AG04450 (cell line): ENCODE results near the gene ICAM5. TPM values are rescaled to one million over a fixed set of nuclear protein-coding genes. Genes with fewer than 3 reads are reported as not detected.

ENCODE experiments used
- CTCF ChIA-PET: fragments of 300-600, 350-600 bp; formaldehyde crosslinking; extraction: SDS; loops from one replicate; lab custom pipeline; 2022; ENCODE audit warnings: antibody characterized with exemption, inconsistent platforms; lab: Charles Lee
- POLR2A ChIA-PET: fragments of 350-600 bp; formaldehyde crosslinking; extraction: SDS; loops from one replicate; lab custom pipeline; 2021; ENCODE audit warnings: antibody characterized with exemption, inconsistent platforms; lab: Yijun Ruan, JAX
- DNase-seq: peaks from one replicate; pipeline ENCODE4 v3.0.0-alpha.2; 2011; ENCODE audit warnings: low read depth, low spot score
- H3K27ac ChIP-seq: one replicate; pipeline ENCODE4 v1.5.1; 2012; ENCODE audit warnings: low read depth, low read length, control low read depth
- H3K27me3 ChIP-seq: one replicate; pipeline ENCODE4 v1.6.0; 2012; ENCODE audit warnings: low read length; ENCODE audit not compliant: control insufficient read depth, insufficient read depth
- H3K4me3 ChIP-seq: 2 replicates; pipeline ENCODE4 v1.5.1; 2011; ENCODE audit warnings: mild to moderate bottlenecking, low read depth, low read length, control low read depth
- H3K9me3 ChIP-seq: 2 replicates; pipeline ENCODE4 v1.5.1; 2012; ENCODE audit warnings: low read length; ENCODE audit not compliant: control insufficient read depth, insufficient read depth
- polyA plus RNA-seq: library from polyadenylated mRNA; depleted of rRNA; stranded (reverse); fragments of >200 nt; gene quantifications from 2 replicates; pipeline ENCODE4 v1.2.3, GENCODE V29; 2011
- TF ChIP-seq, protein P1 (sequence below): IDR thresholded peaks from 2 replicates; pipeline ENCODE4 v1.5.1; 2011; ENCODE audit warnings: low read depth, low read length, control low read depth, inconsistent platforms

The ICAM5 gene
- polyA plus RNA-seq, 1 experiment, result 3.8 TPM

DNA sequence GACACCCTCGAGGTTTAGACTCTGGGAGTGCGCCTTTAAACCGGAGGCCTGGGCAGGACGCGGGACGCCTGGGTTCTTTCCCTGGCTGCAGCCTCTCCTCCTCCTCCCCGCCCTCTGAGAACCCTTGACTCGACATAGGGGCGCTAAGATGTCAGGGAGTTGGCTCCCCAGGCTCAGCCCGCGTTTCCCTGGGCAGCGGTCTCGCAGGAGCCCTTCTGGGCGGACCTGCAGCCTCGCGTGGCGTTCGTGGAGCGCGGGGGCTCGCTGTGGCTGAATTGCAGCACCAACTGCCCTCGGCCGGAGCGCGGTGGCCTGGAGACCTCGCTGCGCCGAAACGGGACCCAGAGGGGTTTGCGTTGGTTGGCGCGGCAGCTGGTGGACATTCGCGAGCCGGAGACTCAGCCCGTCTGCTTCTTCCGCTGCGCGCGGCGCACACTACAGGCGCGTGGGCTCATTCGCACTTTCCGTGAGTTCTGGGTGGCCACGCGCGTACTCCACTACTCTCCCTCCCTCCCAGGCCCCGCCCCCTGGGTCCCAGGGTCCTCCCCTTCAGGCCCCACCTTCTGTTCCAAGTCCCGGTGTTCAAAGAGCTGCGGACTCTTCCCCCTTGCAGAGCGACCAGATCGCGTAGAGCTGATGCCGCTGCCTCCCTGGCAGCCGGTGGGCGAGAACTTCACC is 1.3 kb downstream of the ICAM5 start:
- ChIA-PET POLR2A (interaction anchor here (0.6 to 4.1 kb wide), 7 partner anchors 10 to 130 kb away, joined by 3 to 25 read pairs (median 5); partner anchors contain the start of genes ICAM1 and RAVER1), CTCF (interaction anchor here (0.5 to 1.1 kb wide), 6 partner anchors 14 to 326 kb away, joined by 3 to 6 read pairs (median 5); no protein-coding TSS in a partner anchor)
- DNase-seq, result no peak
- Histone ChIP-seq H3K27ac (no peak overlapping the region), H3K4me3 (peak overlapping the region; percentile 63), H3K27me3 (peaks cover 8% of the 10 kb centered on the region), H3K9me3 (peaks cover 23% of the 10 kb centered on the region)
- TF ChIP-seq, protein P1, sequence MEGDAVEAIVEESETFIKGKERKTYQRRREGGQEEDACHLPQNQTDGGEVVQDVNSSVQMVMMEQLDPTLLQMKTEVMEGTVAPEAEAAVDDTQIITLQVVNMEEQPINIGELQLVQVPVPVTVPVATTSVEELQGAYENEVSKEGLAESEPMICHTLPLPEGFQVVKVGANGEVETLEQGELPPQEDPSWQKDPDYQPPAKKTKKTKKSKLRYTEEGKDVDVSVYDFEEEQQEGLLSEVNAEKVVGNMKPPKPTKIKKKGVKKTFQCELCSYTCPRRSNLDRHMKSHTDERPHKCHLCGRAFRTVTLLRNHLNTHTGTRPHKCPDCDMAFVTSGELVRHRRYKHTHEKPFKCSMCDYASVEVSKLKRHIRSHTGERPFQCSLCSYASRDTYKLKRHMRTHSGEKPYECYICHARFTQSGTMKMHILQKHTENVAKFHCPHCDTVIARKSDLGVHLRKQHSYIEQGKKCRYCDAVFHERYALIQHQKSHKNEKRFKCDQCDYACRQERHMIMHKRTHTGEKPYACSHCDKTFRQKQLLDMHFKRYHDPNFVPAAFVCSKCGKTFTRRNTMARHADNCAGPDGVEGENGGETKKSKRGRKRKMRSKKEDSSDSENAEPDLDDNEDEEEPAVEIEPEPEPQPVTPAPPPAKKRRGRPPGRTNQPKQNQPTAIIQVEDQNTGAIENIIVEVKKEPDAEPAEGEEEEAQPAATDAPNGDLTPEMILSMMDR, result no peak

DNA sequence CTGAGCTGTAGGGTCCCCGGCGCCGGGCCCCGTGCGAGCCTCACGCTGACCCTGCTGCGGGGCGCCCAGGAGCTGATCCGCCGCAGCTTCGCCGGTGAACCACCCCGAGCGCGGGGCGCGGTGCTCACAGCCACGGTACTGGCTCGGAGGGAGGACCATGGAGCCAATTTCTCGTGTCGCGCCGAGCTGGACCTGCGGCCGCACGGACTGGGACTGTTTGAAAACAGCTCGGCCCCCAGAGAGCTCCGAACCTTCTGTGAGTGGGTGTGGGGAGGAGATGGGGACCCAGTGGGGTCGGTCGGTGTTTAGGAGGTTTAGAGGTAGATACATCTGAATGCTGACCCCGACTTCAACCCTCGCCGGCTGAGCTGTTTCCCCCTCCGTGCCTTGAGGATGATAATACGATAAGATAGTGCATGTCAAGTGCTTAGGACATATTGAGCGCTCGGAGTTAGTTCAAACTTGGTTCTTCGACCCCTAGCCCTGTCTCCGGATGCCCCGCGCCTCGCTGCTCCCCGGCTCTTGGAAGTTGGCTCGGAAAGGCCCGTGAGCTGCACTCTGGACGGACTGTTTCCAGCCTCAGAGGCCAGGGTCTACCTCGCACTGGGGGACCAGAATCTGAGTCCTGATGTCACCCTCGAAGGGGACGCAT is 1.9 kb downstream of the ICAM5 start:
- peak overlapping the region; percentile 11 for H3K27ac ChIP-seq
- peaks cover 24% of the 10 kb centered on the region for H3K9me3 ChIP-seq
- no peak for DNase-seq
- CTCF ChIA-PET, result interaction anchor here (0.5 to 1.1 kb wide), 6 partner anchors 15 to 327 kb away, joined by 3 to 6 read pairs (median 5); no protein-coding TSS in a partner anchor
- TF ChIP-seq, protein P1, result no peak
- H3K27me3 ChIP-seq, result peaks cover 8% of the 10 kb centered on the region
- POLR2A ChIA-PET, result interaction anchor here (0.6 to 4.1 kb wide), 7 partner anchors 10 to 129 kb away, joined by 3 to 25 read pairs (median 5); partner anchors contain the start of genes ICAM1 and RAVER1
- H3K4me3 ChIP-seq, result peak overlapping the region; percentile 63

DNA sequence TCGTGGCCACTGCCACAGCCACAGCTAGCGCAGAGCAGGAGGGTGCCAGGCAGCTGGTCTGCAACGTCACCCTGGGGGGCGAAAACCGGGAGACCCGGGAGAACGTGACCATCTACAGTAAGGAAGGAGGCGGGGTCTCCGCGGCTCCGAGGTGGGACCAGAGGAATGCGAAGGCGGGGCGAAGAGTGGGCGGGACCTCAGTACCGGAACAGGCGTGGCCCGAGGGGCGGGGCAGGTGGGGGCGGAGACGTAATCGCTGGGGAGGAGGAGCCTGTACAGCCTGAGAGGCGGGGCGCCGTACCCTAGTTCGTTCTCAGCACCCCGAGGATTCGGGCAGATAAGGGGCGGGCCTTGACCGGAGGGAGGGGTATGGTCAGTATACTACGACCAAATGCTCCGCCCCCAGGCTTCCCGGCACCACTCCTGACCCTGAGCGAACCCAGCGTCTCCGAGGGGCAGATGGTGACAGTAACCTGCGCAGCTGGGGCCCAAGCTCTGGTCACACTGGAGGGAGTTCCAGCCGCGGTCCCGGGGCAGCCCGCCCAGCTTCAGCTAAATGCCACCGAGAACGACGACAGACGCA is 2.5 kb downstream of the ICAM5 start:
- H3K9me3 ChIP-seq, result peaks cover 27% of the 10 kb centered on the region
- H3K4me3 ChIP-seq, result peak overlapping the region; percentile 63
- POLR2A ChIA-PET, result interaction anchor here (1.2 to 4.1 kb wide), 3 partner anchors 21 to 41 kb away, joined by 11 to 25 read pairs (median 11); partner anchors contain the start of genes ICAM1 and RAVER1
- TF ChIP-seq, protein P1, result no peak
- peaks cover 8% of the 10 kb centered on the region for H3K27me3 ChIP-seq
- CTCF ChIA-PET, result interaction anchor here (1.1 kb wide), 1 partner anchor 23 kb away, joined by 6 read pairs; no protein-coding TSS in a partner anchor
- no peak overlapping the region for H3K27ac ChIP-seq
- DNase-seq, result no peak

DNA sequence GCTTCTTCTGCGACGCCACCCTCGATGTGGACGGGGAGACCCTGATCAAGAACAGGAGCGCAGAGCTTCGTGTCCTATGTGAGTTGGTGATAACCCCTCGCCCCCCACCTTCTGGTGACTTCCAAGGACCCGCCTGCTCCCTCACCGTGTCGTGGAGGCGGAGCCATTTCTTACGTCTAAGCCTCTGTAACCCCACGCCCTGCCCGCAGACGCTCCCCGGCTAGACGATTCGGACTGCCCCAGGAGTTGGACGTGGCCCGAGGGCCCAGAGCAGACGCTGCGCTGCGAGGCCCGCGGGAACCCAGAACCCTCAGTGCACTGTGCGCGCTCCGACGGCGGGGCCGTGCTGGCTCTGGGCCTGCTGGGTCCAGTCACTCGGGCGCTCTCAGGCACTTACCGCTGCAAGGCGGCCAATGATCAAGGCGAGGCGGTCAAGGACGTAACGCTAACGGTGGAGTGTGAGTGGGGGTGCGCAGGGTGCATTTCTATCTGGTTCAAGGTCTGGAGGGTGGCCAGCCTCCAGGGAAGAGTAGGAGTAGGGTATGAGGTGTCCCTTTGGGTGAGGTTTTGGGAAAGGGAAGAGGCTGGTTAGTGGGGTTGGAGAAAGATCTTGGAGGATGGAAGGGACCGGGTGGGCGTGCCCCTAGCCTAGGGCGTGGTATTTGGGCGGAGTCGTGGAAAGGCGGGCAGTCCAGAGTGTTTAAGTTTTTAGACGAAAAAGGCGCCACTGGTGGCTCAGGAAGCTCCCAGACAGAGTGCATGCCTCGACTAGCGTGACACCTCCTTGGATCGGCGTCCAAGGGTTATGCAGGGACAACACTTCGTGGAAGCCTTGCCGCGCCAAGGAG is 3.3 kb downstream of the ICAM5 start:
- ChIA-PET CTCF (no interaction called here), POLR2A (interaction anchor here (1.2 kb wide), 1 partner anchor 24 kb away, joined by 11 read pairs; no protein-coding TSS in a partner anchor)
- Histone ChIP-seq H3K27ac (no peak overlapping the region), H3K27me3 (peaks cover 8% of the 10 kb centered on the region), H3K4me3 (peak overlapping the region; percentile 63), H3K9me3 (peaks cover 27% of the 10 kb centered on the region)
- TF ChIP-seq, protein P1, result no peak
- DNase-seq, result no peak
